Activated T-cell treated with anti-CD3 and anti-CD28 coated beads, Interleukin-2, amount 50 U/mL, for 1 hour (primary cell): Measurements from ENCODE around the gene DBN1.
"Not testable (repeated sequence)": the region's sequence is repeated elsewhere in the genome, so short reads cannot be mapped to it uniquely, and the experiment has no call there.

Experiments
- DNase-seq: peaks from one replicate; pipeline ENCODE4 v3.0.0-alpha.2; 2020

DBN1 gene

DNA sequence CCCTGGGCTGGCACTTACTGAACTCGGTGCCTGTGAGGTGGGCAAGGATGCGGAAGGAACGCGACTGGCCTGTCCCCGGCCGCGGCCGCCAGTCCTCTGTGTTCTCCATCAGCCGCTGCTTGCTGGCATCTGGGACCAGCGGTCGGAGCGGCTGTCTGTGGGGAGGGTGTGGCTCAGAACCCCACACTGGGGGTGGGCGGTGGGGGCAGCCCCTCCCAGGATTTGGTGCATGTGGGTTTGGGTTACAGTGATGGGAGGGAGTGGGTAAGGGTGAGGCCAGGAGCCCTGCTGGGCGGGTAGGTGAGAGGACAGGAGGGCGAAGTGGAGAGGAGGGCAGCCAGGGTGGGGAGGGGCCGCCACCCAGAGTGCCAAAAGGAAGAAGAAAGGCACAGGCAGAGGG is 17.6 kb upstream of the DBN1 start:
- no peak for DNase-seq

DNA sequence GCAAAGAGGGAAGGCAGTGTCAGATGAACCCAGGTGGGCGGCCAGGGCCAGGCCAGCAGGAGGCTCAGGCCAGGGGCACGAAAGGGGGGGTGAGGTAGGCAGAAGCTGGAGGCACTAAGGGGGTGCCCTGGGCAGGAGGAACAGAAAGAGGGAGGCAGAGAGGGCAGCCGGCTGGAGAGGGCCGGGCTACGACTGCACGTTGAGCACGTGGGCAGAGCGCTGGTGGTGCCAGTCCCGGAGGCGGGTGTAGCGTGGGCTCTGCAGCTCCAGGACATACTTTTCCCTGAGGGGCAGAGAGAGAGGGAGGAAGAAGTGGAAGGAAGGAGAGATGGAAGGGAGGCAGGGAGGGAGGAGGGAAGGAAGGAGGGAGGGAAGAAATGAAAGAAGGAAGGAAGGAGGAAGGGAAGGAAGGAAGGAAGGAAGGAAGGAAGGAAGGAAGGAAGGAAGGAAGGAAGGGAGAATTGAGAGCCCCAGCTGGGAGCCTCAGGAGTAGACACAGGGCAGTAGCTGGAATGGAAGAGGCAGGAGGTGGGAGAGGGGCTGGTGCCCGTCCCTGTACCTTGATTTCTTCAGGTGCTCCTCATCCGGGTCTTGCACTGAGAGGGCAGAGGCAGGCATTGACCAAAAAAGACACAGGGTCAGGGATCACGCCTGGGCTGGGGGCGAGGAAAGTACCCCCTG is 17.0 kb upstream of the DBN1 start:
- no peak for DNase-seq

DNA sequence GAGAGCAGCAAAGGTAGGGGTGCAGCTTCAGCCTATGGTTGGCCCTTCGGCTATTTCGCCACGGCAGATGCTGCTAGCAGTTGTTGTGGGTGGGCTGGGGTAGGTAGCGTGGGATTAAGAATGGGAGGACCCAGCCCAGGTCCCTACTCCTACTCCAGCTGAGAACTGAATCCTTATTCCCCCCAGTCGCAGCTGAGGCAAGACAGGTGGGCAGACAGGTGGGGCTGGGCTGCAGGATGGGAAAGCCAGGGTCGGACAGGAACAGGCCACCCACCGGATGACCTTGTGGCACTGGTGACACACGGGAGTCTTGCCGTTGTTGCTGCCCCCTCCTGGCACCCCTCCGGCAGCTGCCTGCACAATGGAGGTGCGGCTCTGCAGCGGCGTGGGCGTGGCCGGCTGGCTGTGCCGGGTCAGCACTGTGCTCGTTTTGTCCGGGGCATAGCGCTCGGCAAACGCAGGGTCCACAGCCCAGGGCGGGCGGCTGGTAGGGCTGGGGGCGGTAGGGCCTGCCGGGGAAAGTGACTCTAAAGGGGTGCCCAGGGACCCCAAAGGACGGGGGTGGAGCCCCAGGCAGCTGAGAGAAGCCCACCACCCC is 15.8 kb upstream of the DBN1 start:
- DNase-seq = no peak

DNA sequence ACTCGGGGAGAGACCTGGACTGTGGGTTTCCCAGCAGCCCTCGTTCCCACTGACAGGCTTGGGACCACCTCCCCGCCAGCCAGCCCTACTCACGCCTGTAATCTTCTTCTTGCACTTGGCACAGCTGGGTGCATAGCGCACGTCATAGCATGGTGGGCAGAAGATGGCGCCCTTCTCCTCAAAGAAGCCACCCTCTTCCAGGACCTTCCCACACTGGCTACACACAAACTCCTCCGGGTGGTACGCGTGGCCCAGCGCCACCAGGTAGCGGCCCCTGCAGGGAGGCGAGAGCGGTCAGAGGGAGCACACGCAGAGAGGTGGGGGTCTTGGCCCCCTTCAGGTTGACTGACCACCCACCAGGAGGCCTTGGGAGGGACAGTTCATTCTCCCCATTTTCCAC is 14.5 kb upstream of the DBN1 start:
- no peak for DNase-seq

DNA sequence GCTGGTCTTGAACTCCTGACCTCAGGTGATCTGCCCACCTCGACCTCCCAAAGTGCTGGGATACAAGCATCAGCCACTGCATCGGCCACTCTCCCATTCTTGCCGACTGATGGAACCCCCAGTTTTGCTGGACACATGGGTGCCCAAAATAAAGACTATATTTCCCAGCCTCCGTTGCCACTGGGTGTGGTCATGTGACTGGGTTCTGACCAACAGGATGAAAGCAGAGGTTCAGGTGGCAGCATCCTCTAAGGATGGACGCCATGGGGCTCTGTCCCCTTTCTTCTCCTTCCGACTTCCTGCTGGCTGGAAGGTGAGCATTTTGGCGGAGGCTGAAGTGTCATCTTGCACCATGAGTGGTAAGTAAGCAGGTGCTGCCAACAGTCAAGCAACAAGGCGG is 13.7 kb upstream of the DBN1 start:
- no peak for DNase-seq

DNA sequence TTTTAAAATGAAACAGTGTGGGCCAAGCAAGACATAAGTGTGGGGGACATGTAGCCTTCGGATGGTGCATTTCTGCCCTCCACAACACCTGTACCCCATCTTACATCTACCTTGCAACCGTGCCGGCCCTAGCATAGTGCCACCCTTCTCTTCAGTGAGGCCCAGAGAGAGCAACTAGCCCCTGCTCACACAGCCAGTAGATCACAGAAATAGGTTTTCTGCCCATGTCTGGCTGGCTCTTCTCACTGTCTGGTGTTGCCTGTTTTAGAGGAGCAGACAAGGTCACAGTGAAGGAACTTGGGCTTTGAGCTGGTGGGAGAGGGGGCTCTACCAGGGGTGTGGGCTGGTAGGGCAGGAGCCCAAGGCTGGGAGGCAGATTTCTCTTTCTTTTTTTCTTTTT is 12.8 kb upstream of the DBN1 start:
- no peak for DNase-seq

DNA sequence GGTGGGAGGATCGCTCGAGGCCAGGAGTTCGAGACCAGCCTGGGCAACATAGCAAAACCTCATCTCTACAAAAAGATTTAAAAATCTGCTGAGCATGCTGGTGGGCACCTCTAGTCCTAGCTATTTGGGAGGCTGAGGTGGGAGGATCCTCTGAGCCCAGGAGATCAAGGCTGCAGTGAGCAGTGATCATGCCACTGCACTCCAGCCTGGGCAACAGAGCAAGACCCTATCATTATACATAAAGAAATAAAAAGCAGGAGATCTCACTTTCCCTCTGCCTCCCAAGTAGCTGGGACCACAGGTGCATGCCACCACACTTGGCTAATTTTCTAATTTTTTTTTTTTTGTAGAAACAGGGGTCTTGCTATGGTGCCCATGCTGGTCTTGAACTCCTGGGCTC is 12.3 kb upstream of the DBN1 start:
- not testable (repeated sequence) for DNase-seq

DNA sequence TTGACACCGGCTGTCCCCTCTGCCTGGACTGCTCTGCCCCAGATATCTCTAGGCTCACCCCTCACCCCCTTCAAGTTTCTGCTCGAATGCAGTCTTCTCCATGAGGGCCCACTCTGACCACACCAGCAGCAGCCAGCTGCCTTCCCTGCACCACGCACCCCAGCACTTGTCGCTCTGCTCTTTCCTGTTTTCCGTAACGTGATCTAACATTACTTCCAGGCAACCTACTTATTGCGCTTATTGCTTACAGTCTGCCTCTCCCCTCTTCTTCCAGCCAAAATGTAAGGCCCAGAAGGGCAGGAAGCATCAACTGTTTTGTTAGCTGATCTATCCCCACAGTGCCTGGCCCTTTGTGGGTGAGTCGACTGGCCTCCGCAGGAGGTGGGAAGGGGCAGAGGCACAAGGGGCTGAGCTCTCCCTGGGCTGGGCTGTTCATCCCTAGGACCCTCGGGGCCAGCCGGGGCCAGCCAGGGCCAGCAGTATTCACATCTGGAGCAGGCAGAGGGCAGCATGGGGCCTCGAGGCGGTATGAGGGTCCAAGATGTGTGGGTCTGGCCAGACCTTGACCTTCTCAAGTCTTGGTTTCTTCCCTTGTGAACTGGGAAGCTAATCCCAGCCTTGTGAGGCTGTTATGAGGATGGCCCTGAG is 11.6 kb upstream of the DBN1 start:
- no peak for DNase-seq

DNA sequence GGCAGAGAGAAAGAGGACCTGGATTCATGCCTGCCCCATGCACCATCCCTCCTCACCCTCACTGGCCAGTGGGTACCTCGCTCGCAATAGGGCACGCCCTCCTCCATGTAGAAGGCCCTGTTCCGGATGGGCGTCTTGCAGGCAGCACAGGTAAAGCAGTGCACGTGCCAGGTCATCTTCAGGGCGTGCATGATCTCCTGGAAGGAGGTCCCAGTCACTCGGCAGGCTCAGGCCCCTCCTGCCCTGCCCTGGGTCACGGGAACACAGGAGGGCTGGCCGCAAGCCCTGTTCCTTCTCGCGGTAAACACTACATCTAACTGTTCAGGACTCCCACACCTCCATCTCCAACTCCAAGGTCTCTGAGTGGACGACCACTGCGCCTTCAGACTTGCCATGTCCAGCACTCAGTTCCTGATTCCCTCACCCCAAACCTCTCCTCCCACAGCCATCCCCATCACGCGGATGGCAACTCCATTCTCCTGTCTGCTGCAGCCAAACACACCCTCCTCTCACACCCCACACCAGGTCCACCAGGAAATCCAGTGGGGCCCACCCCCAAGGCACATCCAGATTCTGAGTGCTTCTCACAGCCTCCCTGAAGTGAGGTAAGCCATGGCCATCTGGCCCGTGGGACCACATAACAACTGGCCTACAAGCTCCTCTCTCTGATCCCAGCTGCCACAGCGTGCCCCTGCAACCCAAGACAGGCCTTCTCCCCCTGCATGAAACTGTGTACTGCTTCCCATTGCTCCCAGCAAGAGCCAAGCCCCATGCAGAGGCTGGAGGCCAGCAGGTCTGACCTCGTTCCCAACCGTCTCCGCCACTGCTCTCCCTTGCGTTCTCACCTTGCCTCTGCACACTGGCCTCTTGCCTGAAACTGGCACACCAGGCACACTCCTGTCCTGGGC is 10.8 kb upstream of the DBN1 start:
- DNase-seq = no peak

DNA sequence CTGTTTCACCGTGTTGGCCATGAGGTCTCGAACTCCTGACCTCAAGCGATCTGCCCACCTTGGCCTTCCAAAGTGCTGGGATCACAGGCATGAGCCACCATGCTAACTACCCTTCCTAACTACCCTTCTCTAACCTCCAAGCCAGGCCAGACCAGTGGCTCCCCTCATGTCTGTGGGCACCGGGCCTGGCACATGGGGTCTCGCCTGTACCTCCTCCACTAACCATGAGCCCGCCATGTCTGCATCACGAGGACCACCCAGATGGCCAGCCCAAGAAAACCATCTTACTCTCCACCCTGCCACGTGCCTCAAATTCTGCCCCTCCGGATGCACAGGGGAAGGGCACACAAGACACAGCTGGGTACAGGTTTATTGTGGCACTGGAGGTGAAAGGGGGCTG is 9.6 kb upstream of the DBN1 start:
- no peak for DNase-seq

DNA sequence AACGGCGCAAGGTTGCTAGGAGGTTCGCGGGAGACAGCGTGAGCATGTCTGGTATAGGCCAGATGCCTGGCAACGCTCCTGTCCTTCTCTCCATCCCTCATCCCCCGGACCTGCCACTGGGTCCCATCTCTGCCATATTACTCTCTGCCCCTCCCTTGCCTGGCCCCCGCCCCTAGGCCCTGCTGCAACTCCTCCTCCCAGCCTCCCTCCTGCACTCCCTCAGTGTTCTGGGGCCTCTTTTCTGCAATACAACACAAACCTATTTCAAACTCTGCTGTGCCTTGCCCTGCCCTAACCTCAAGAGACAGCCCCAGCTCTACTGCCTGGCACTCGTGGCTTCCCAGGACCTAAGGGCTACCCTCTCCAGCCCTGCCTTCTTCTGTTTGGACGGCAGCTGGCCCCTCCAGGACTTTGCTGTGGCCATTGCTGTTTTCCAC is 8.9 kb upstream of the DBN1 start:
- no peak for DNase-seq

DNA sequence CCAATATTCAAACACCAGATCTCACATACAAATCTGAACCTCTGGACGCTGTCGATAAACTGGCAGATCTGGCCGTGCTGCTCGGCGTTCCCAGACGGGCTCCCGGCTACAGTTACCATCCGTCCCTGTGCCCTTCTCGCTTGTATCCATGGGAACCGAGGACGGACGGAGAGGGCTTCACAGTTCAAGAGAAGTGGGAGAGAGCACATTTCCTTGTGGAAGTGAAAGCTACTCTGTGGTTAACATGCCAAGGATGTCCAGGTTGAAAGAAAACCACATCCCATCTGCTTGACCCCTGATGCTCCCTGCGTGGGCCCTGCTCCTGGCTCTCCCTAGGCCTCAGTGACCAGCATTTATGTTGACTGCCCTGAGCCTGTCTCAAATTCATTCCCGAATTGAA is 6.3 kb upstream of the DBN1 start:
- no peak for DNase-seq

DNA sequence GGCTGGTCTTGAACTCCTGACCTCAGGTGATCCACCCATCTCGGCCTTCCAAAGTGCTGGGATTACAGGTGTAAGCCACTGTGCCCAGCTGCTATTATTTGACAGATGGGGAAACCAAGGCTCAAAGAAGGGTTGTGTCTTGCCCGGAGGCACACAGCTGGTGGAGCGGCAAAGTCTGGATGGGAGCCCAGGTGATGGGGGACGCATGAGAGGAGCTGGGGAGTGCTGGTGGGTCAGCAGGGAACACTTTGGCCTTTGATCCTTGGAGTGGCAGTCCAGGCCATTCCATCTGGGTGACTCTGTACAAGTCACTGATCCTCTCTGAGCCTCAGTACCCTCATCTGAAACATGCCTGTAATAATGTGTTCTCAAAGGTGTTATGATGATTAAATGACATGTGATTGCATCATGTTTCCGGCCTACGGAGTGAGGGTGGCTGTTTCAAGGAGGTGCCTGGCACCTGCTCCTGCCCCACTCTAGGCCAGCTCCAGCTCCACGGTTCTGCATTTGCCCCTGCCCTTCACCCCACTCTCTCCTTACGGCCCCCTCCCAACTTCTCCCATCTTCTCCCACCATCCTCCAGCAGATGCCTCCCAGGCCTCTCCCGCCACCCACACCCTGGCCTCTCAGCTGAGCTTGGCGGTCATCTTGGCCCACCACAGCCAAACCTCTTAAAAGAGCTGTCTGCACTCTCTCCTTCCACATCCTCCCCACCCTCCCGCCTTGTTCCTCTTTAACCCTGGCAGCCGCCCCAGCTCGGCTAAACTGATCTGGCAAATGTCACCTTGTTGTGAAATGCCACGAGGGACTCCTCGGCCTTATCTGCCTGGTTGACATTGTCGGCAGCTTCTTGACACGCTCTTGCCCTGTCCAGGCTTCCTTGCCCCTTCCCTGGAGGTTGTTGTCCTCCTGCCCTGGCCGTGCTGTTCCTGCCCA is 5.5 kb upstream of the DBN1 start:
- DNase-seq = no peak

DNA sequence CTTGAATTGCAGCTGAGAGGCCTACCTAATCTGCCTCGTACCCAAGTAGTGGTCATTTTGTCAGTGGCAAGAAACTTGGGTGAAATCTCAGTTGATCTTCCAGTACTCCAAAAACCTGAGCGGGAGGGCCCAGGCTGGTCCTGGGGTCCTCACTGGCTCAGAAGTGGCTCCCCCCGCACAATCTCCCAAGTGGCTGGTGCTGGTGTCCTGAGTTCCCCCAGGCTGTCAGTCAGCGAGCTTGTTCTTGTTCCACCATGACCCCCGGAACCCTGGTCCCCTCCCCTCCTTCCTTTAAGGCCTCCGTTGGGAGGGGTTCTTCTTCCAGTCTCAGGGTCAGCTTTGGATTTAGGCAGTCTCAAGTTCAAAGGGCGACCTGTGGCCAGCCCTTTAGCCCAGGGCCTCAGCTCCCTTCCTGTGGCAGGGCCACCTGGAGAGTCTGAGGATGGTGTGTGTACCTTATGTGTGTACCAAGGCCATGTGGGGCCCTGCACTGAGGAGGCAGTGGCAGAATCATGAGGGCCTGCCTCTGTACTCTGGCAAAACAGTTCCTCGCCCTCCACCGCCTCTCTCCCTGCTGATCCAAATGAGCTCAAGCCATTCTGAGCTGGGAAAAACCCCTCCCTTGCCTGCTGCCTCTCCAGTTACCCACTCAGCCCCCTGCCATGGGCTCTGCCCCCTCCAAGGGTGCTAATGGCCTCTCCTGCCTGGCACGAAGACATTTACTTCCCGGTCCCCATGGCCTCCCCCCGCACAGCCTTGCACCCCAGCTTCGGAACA is 4.5 kb upstream of the DBN1 start:
- DNase-seq = no peak

DNA sequence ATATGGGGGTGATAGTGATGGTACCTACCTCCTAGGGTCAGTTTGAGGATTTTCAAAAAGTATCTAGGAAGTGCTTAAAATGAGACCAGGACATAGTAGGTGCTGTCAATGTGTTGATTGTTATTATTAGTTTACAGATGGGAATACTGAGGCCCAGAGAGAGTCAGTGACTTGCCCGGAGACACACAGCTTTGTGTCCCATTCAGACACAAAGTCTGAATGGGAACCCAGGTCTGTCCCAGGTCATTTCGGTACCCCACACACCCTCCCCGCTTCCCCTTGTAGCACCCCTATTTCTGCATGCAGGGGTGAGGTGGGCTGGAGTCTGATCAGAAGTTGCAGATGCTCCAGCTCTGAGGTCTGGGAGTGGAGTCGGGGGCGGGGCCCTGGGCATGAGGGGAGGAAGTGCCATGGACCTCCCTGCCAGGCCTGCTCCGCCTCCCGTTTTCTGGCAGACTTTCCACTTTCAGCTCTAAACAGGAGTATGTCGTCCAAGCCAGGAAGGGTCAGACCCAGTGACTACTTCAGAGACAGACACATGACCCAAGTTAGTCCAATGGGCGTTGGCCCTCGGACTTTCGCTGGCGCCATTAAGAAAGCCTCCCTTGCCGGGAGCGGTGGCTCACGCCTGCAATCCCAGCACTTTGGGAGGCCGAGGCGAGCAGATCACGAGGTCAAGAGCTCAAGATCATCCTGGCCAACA is 3.2 kb upstream of the DBN1 start:
- no peak for DNase-seq

DNA sequence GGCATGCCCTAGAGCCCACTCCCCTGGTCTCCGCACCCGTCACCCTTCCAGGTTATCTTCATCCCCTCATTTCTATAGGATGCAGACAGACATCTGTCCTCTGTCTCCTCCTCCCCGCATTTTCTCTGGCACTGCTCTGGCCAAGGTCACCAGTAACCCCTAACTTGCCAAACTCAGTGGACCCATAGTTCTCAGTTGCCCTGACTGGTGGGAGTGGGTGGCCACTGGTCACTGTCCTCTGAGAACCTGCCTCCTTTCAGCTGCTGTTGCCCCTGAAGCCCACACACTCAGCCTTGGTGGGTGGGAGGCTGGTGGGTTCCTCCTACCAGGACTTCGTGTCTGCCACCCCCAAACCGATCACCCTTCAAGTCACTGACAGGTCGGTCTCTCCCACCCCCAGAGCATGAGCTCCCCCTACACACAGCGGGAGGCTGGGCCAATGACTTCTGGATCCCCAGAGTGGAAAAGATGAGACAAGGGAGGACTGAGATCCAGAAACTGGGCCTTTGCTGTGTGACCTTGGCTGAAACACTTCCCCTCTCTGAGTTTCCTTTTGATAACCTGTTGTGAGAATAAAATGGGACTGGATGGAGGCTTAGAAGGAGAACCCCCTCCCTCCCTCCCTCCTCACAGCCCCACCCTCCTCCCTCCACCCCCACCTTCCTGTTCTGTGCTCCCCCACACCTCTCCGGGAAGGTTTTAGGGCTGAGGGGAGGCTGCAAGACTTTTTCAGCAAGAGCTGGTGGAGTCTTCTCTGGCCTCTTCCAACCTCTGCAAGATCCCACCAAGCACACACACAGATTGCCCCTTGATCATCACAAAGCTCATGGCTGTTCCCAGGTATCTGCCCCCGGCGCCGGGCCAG is 2.4 kb upstream of the DBN1 start:
- no peak for DNase-seq

DNA sequence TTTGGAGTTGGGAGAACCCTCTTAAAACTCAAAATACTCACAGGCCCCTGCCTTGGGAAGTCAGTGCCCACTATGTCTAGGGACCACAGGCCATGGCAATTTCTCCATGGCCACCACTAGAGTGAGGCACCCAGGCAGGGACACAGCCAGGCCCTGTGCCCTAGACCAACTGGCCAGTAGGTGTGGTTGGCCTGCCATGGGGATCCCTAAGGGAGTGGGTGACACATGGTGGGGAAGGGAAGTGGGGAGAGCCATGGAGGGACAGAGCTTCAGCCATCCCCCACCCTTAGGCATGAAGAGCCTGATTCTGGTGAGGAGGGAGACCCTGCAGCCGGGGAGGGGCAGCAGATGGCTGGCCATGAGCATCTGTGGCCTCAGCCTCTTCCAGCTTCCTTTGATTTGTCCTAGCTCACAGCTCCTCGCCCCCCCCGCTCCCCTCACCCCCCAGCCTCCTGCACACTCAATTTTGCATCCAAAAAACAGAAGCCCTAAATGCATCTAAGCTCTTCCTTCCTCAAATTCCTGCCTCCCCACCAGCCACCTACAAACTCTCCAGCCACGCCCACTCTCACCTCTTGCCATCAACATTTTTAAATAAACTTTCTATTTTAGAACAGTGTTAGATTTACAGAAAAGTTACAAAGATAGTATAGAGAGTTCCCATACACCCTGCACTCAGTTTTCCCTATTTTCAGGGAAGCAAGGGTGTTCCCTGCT is 1.6 kb upstream of the DBN1 start:
- no peak for DNase-seq

DNA sequence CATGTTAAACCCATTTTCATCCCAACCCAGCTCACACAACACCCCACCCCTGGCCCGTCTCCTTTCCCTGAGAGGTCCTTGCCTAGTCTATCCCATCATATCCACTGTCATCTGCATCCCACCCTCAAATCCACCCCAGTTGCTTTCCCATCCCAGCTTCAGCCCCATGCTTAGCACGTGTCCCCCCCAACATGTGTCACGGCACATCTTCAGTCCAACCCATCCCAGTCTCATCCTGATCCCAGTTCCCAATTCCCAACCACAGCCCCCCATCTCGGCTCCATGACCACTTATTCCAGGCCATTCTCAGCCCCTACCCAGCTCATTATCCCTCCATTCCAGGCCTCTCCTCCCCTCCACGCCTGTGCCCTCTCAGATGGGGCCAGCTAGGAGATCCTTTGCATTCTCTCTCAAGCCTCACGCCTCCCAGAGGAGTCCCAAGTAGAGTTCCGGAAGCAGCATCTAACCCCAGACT is 605 bp upstream of the DBN1 start:
- DNase-seq = no peak
